ENCODE results near the gene TRIM36. TPM values are rescaled to one million over a fixed set of nuclear protein-coding genes. Genes with fewer than 3 reads are reported as not detected.
A peak's percentile ranks its signal among the peaks of the same experiment; 100 is the strongest.

TRIM36 gene
- total RNA-seq, 6 experiments from 2014 or later, result 0.39 to 3.6 (median 0.67) TPM

DNA sequence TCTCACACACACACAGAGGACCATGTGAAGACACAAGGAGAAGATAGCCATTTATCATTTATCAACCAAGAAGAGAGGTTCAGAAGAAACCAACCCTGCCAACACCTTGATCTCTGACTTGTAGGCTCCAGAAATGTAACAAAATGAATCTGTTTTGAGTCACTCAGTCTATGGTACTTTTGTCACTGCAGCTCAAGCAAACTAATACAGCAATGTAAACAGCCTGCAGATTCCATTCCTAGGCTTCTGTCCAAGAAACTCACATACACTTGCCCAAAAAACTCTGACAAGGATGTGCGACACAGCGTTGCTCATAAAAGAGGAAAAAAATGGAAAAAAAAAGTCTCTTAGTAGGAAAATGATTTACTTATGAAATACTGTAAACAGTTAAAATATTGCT is 33.4 kb downstream of the TRIM36 start:
- TF ChIP-seq POLR2A (IDR thresholded peaks at IDR 0.05), result no peak
- TF ChIP-seq, protein P1, sequence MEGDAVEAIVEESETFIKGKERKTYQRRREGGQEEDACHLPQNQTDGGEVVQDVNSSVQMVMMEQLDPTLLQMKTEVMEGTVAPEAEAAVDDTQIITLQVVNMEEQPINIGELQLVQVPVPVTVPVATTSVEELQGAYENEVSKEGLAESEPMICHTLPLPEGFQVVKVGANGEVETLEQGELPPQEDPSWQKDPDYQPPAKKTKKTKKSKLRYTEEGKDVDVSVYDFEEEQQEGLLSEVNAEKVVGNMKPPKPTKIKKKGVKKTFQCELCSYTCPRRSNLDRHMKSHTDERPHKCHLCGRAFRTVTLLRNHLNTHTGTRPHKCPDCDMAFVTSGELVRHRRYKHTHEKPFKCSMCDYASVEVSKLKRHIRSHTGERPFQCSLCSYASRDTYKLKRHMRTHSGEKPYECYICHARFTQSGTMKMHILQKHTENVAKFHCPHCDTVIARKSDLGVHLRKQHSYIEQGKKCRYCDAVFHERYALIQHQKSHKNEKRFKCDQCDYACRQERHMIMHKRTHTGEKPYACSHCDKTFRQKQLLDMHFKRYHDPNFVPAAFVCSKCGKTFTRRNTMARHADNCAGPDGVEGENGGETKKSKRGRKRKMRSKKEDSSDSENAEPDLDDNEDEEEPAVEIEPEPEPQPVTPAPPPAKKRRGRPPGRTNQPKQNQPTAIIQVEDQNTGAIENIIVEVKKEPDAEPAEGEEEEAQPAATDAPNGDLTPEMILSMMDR (IDR thresholded peaks at IDR 0.05), result no peak
- Histone ChIP-seq H3K27me3 (no peaks in the 10 kb centered on the region), H3K9me3 (no peaks in the 10 kb centered on the region), H3K4me3 (no peak overlapping the region), H3K4me1 (no peaks in the 10 kb centered on the region), H3K27ac (no peak overlapping the region), H3K36me3 (no peaks in the 10 kb centered on the region)
- 69% methylated on average over 2 of the region's 2 CpGs for WGBS (ENCODE audit: insufficient coverage, low coverage, low lambda C conversion rate, missing lambda C conversion rate)
- DNase-seq (no peak), ATAC-seq (no peak)
- intact Hi-C loops (cut with DNase I), result no loop called here

DNA sequence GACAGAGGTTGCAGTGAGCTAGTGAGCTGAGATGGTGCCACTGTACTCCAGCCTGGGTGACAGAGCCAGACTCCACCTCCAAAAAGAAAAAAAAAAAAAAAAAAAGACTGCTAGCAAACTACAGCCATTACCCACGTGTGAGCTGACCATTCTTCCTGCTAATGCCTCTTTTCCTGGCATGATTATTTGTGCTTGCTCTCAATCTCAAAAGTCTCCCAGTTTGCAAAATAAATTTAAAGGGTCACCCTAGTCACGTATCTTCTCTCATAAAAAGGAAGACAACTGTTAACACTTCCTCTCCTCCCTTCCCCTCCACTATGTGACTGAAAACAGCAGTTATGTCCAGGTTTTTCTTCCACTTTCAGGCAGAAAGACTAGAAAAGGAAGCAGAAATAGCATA is 37.2 kb downstream of the TRIM36 start:
- H3K4me3 ChIP-seq, result no peak overlapping the region
- ATAC-seq (peak in 3 of 4 donors; percentile 19 to 73 (median 67)), DNase-seq (no peak)
- WGBS (ENCODE audit: insufficient coverage, low coverage, low lambda C conversion rate, missing lambda C conversion rate), result 38% methylated on average over 2 of the region's 2 CpGs
- no peak for TF ChIP-seq POLR2A (IDR thresholded peaks at IDR 0.05)
- TF ChIP-seq, protein P1 (IDR thresholded peaks at IDR 0.05), result no peak
- H3K27ac ChIP-seq, result no peak overlapping the region
- H3K36me3 ChIP-seq, result no peaks in the 10 kb centered on the region
- H3K4me1 ChIP-seq, result no peaks in the 10 kb centered on the region
- H3K9me3 ChIP-seq, result no peaks in the 10 kb centered on the region
- no peaks in the 10 kb centered on the region for H3K27me3 ChIP-seq
- intact Hi-C loops (cut with DNase I), result no loop called here

DNA sequence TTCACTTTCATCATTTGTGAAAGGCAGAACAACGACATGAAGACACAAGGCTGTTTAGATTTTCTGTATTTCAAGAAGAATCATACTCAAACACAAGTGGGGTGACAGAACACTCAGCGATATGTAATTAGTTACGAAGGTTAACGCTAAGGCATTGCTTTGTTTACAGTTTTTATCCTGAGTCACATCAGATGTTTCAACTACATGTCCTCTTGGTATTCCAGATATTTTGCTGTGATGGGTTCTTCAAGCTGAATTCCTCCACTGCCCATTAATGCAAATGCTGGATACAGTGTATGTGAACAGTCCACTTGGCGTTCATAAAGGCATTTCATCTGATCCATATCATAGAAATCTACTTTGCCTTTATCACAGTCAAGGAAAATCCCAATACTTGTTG is 43.4 kb downstream of the TRIM36 start:
- Histone ChIP-seq H3K36me3 (no peaks in the 10 kb centered on the region), H3K4me3 (no peak overlapping the region), H3K9me3 (no peaks in the 10 kb centered on the region), H3K27ac (no peak overlapping the region), H3K4me1 (no peaks in the 10 kb centered on the region), H3K27me3 (no peaks in the 10 kb centered on the region)
- intact Hi-C loops (cut with DNase I), result no loop called here
- TF ChIP-seq POLR2A (IDR thresholded peaks at IDR 0.05), result no peak
- TF ChIP-seq, protein P1 (IDR thresholded peaks at IDR 0.05), result no peak
- WGBS (ENCODE audit: insufficient coverage, low coverage, low lambda C conversion rate, missing lambda C conversion rate), result 82% methylated on average over 5 of the region's 5 CpGs
- DNase-seq (no peak), ATAC-seq (no peak)

DNA sequence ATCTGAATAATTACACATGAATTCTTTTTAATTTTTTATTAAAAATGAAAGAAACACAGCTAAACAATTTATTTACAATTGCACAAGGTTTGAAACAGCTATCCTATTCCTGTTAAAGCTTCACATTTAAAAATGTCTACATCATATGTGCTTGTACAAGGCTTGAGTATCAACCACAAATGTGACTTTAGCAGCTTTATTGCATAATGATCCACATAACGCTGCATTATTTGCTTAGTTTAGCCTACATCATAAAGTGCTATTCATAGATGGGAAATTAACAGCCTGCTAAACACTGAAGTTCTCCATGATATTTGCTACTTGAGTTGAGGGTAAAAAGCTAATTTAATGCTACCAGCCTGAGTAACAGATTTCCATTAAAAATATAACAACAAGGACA is 45.0 kb downstream of the TRIM36 start:
- Histone ChIP-seq H3K27ac (no peak overlapping the region), H3K4me3 (no peak overlapping the region), H3K9me3 (no peaks in the 10 kb centered on the region), H3K27me3 (no peaks in the 10 kb centered on the region), H3K4me1 (no peaks in the 10 kb centered on the region), H3K36me3 (no peaks in the 10 kb centered on the region)
- WGBS (ENCODE audit: insufficient coverage, low coverage, low lambda C conversion rate, missing lambda C conversion rate), result 44% methylated on average over 1 of the region's 1 CpG
- no peak for TF ChIP-seq POLR2A (IDR thresholded peaks at IDR 0.05)
- TF ChIP-seq, protein P1 (IDR thresholded peaks at IDR 0.05), result no peak
- DNase-seq, result no peak
- intact Hi-C loops (cut with DNase I), result no loop called here
- ATAC-seq, result no peak

DNA sequence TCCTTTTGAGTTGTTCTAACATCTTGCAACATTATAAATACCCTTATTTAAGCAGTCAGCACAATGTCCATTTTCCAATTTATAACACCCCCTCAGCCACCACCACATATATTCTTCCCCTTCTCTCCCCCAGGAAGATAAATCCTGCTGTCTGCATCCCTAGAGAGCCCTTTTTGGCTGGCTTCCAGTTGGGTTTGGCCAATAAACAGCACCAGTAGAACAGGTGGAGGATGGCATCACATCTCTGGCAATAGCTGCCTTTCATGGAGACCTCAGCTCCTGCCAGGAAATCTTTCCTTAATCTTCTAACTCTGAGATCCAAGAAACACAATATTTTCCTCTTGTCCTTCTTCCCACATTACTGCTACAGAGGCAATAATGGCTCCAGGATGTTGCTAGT is 53.7 kb downstream of the TRIM36 start:
- Histone ChIP-seq H3K4me1 (no peaks in the 10 kb centered on the region), H3K4me3 (no peak overlapping the region)
- no peak for DNase-seq

More for the DNA sequence above, 53.7 kb downstream of the TRIM36 start:
- Histone ChIP-seq H3K36me3 (no peaks in the 10 kb centered on the region), H3K9me3 (no peaks in the 10 kb centered on the region), H3K27me3 (no peaks in the 10 kb centered on the region), H3K27ac (no peak overlapping the region)
- TF ChIP-seq POLR2A (IDR thresholded peaks at IDR 0.05), result no peak
- TF ChIP-seq, protein P1 (IDR thresholded peaks at IDR 0.05), result no peak
- intact Hi-C loops (cut with DNase I), result no loop called here
- no peak for ATAC-seq
